Stimulated activated CD8-positive, alpha-beta memory T cell treated with anti-CD3 and anti-CD28 coated beads, Interleukin-12 subunit alpha, Interleukin-12 subunit beta, amount 100 ng/mL, for 24 hours (primary cell): ENCODE data around the gene FBRSL1.
A peak's percentile ranks its signal among the peaks of the same experiment; 100 is the strongest.

Experiments used
- DNase-seq: peaks from one replicate; pipeline ENCODE4 v3.0.0-alpha.2; 2020; ENCODE audit errors: extremely low read depth

Gene FBRSL1

GRCh38 chr12:132558861-132559623 is 69.1 kb downstream of the FBRSL1 start:
- no peak for DNase-seq

GRCh38 chr12:132559652-132560363 is 69.9 kb downstream of the FBRSL1 start:
- DNase-seq: no peak

GRCh38 chr12:132560364-132560613 is 70.3 kb downstream of the FBRSL1 start:
- DNase-seq: no peak

- peak; percentile 58 for DNase-seq
These were observed 70.9 kb downstream of the FBRSL1 start for GRCh38 chr12:132560614-132561426.
